GM23338 (cell line): ENCODE measurements around the gene SCN2B. TPM values are rescaled to one million over a fixed set of nuclear protein-coding genes. Genes with fewer than 3 reads are reported as not detected.

Experiments
- ATAC-seq: fragments of 200-7000 bp; cut with Tn5 transposase; 3 replicates; pipeline ENCODE4 v1.9.1; 2020
- DNase-seq: peaks from one replicate; pipeline ENCODE4 v3.0.0-alpha.2; 2015; ENCODE audit warnings: low spot score
- H2AFZ ChIP-seq: fragments of 200-600 bp; sonication (generic); 2 replicates; pipeline ENCODE4 v1.8.0; 2016; ENCODE audit warnings: antibody characterized with exemption, mild to moderate bottlenecking, moderate library complexity
- H3F3A ChIP-seq: fragments of 200-600 bp; sonication (generic); replicated peaks from 2 replicates; pipeline ENCODE4 v1.8.0; 2017; ENCODE audit warnings: antibody characterized with exemption, mixed run types, low read depth
- H3K27ac ChIP-seq: fragments of 200-600 bp; sonication (generic); 2 replicates; pipeline ENCODE4 v1.6.1; 2016; ENCODE audit warnings: low read depth
- H3K27me3 ChIP-seq: fragments of 200-600 bp; sonication (generic); 2 replicates; pipeline ENCODE4 v1.8.0; 2016; ENCODE audit warnings: mild to moderate bottlenecking, mixed run types, moderate library complexity; ENCODE audit not compliant: insufficient read depth
- H3K36me3 ChIP-seq: fragments of 200-600 bp; sonication (generic); 2 replicates; pipeline ENCODE4 v1.8.0; 2016; ENCODE audit warnings: mild to moderate bottlenecking; ENCODE audit not compliant: insufficient read depth
- H3K4me1 ChIP-seq: fragments of 200-600 bp; sonication (generic); 2 replicates; pipeline ENCODE4 v1.8.0; 2016; ENCODE audit warnings: mild to moderate bottlenecking, moderate library complexity; ENCODE audit not compliant: insufficient read depth
- H3K4me2 ChIP-seq: fragments of 200-600 bp; sonication (generic); 2 replicates; pipeline ENCODE4 v1.7.1; 2017; ENCODE audit warnings: mixed run types
- H3K4me3 ChIP-seq: fragments of 200-600 bp; sonication (generic); 2 replicates; pipeline ENCODE4 v1.6.1; 2016; ENCODE audit warnings: mixed run types
- H3K79me2 ChIP-seq: fragments of 200-600 bp; sonication (generic); replicated peaks from 2 replicates; pipeline ENCODE4 v1.8.0; 2017; ENCODE audit warnings: mild to moderate bottlenecking; ENCODE audit not compliant: insufficient read depth
- H3K9me2 ChIP-seq: fragments of 200-600 bp; sonication (generic); 2 replicates; pipeline ENCODE4 v1.8.0; 2017; ENCODE audit not compliant: insufficient read depth
- H4K20me1 ChIP-seq: fragments of 200-600 bp; sonication (generic); replicated peaks from 2 replicates; pipeline ENCODE4 v1.8.0; 2017; ENCODE audit warnings: mild to moderate bottlenecking; ENCODE audit not compliant: insufficient read depth
- H3K27ac Mint-ChIP-seq: 2 replicates; pipeline ENCODE4 v1.8.0; 2020; ENCODE audit warnings: inconsistent platforms, mild to moderate bottlenecking, moderate library complexity, mixed read lengths
- H3K27me3 Mint-ChIP-seq: 3 replicates; pipeline ENCODE4 v1.8.0; 2022; ENCODE audit warnings: low read depth, mild to moderate bottlenecking, moderate library complexity, mixed read lengths, inconsistent platforms; ENCODE audit not compliant: insufficient read depth, poor library complexity
- H3K36me3 Mint-ChIP-seq: 3 replicates; pipeline ENCODE4 v1.8.0; 2021; ENCODE audit warnings: low read depth, mild to moderate bottlenecking, inconsistent platforms, moderate library complexity, mixed read lengths
- H3K4me1 Mint-ChIP-seq: 3 replicates; pipeline ENCODE4 v1.8.0; 2020; ENCODE audit warnings: mild to moderate bottlenecking, inconsistent platforms, mixed read lengths
- H3K4me3 Mint-ChIP-seq: 3 replicates; pipeline ENCODE4 v1.8.0; 2021; ENCODE audit warnings: moderate library complexity, mild to moderate bottlenecking, inconsistent platforms, mixed read lengths
- H3K9me3 Mint-ChIP-seq: 3 replicates; pipeline ENCODE4 v1.8.0; 2020; ENCODE audit warnings: moderate library complexity, mild to moderate bottlenecking, inconsistent platforms, mixed read lengths
- CREB1 ChIP-seq: fragments of 250-450 bp; sonication (Bioruptor Pico); IDR thresholded peaks from 2 replicates; pipeline ENCODE4 v1.5.0; 2020; ENCODE audit warnings: low read depth, mild to moderate bottlenecking, moderate library complexity
- EZH2 ChIP-seq: fragments of 200-600 bp; sonication (generic); IDR thresholded peaks from one replicate; pipeline ENCODE4 v1.8.0; 2017; ENCODE audit warnings: antibody characterized with exemption, mild to moderate bottlenecking, low read depth; ENCODE audit not compliant: unreplicated experiment
- JUNB ChIP-seq: IDR thresholded peaks from one replicate; pipeline ENCODE4 v1.6.1; 2016; ENCODE audit warnings: antibody characterized with exemption; ENCODE audit not compliant: unreplicated experiment
- POLR2AphosphoS5 ChIP-seq: IDR thresholded peaks from 2 replicates; pipeline ENCODE4 v1.6.1; 2016; ENCODE audit warnings: antibody characterized with exemption, low read depth
- STAT1 ChIP-seq: IDR thresholded peaks from one replicate; pipeline ENCODE4 v1.6.1; 2016; ENCODE audit warnings: antibody characterized with exemption; ENCODE audit not compliant: unreplicated experiment
- ZNF114 ChIP-seq: fragments of 250-450 bp; sonication (Bioruptor Pico); IDR thresholded peaks from 2 replicates; pipeline ENCODE4 v1.5.0; 2020; ENCODE audit warnings: mild to moderate bottlenecking, moderate library complexity
- ZNF331 ChIP-seq: fragments of 250-450 bp; sonication (Bioruptor Pico); IDR thresholded peaks from 2 replicates; pipeline ENCODE4 v1.5.0; 2020; ENCODE audit warnings: low read depth, mild to moderate bottlenecking, moderate library complexity
- polyA plus RNA-seq: library from polyadenylated mRNA; unstranded; fragments of >200 nt; fragmentation: Nextera tagmentation; extraction: Ambion mirVana; gene quantifications from 2 replicates; pipeline ENCODE4 v1.2.1, GENCODE V29; 2016
- total RNA-seq: library from RNA; depleted of rRNA; stranded (reverse); fragments of >200 nt; shearing (Covaris generic); gene quantifications from 2 replicates; pipeline ENCODE4 v1.2.3, GENCODE V29; 2014
- TF ChIP-seq, protein P1 (sequence below): fragments of 250-450 bp; sonication (Bioruptor Pico); IDR thresholded peaks from 2 replicates; pipeline ENCODE4 v1.5.0; 2020; ENCODE audit warnings: mild to moderate bottlenecking, moderate library complexity
- TF ChIP-seq, protein P2 (sequence below): IDR thresholded peaks from 2 replicates; pipeline ENCODE4 v1.6.1; 2016; ENCODE audit warnings: antibody characterized with exemption
- TF ChIP-seq, protein P3 (sequence below), 2 experiments: fragments of 200-600 bp in 1 of 2; sonication (generic) in 1 of 2; conservative IDR thresholded peaks; 2 replicates each; pipeline versions ENCODE4 v1.5.1 to v1.6.1; 2016 to 2017; ENCODE audit warnings: antibody characterized with exemption in 2 of 2, low read depth in 2 of 2, mild to moderate bottlenecking in 2 of 2, moderate library complexity in 1 of 2
- TF ChIP-seq, protein P4 (sequence below): IDR thresholded peaks from one replicate; pipeline ENCODE4 v1.6.1; 2018; ENCODE audit warnings: antibody characterized with exemption; ENCODE audit not compliant: unreplicated experiment

SCN2B gene
- total and polyA plus RNA-seq, 2 experiments from 2014 or later: 0.03 TPM; not detected in 1

DNA sequence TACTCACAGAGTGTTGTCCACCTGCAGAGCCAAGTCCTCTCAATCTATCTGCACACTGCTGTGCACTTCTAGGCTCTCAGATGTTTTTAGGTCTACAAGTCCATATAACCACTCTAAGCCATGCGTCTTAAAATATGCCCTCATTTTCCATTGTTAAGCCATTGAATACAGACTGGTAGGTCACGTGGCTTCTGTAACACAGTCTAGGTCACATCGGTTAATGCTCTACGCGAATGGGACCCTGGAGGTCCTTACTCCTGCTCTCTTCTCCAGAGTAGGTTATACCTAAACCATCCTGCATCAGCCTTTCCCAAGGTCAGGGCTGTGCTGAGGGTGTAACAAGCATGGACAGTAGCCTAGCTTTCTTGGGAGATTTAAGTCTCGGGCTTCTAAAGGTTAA is 47.6 kb upstream of the SCN2B start:
- H3K4me1 Mint-ChIP-seq: no peaks in the 10 kb centered on the region; the same call in 2 of the 3 replicates
- ATAC-seq (no peak), DNase-seq (no peak)
- Histone ChIP-seq H4K20me1 (no peaks in the 10 kb centered on the region), H3F3A (no peaks in the 10 kb centered on the region), H3K9me2 (no peaks in the 10 kb centered on the region), H3K27ac (no peak overlapping the region), H3K79me2 (no peaks in the 10 kb centered on the region), H3K4me2 (no peak overlapping the region), H3K4me3 (no peak overlapping the region), H3K4me1 (no peaks in the 10 kb centered on the region), H2AFZ (no peak overlapping the region), H3K27me3 (no peaks in the 10 kb centered on the region), H3K36me3 (no peaks in the 10 kb centered on the region)
- H3K27ac Mint-ChIP-seq: no peak overlapping the region
- TF ChIP-seq, protein P1, sequence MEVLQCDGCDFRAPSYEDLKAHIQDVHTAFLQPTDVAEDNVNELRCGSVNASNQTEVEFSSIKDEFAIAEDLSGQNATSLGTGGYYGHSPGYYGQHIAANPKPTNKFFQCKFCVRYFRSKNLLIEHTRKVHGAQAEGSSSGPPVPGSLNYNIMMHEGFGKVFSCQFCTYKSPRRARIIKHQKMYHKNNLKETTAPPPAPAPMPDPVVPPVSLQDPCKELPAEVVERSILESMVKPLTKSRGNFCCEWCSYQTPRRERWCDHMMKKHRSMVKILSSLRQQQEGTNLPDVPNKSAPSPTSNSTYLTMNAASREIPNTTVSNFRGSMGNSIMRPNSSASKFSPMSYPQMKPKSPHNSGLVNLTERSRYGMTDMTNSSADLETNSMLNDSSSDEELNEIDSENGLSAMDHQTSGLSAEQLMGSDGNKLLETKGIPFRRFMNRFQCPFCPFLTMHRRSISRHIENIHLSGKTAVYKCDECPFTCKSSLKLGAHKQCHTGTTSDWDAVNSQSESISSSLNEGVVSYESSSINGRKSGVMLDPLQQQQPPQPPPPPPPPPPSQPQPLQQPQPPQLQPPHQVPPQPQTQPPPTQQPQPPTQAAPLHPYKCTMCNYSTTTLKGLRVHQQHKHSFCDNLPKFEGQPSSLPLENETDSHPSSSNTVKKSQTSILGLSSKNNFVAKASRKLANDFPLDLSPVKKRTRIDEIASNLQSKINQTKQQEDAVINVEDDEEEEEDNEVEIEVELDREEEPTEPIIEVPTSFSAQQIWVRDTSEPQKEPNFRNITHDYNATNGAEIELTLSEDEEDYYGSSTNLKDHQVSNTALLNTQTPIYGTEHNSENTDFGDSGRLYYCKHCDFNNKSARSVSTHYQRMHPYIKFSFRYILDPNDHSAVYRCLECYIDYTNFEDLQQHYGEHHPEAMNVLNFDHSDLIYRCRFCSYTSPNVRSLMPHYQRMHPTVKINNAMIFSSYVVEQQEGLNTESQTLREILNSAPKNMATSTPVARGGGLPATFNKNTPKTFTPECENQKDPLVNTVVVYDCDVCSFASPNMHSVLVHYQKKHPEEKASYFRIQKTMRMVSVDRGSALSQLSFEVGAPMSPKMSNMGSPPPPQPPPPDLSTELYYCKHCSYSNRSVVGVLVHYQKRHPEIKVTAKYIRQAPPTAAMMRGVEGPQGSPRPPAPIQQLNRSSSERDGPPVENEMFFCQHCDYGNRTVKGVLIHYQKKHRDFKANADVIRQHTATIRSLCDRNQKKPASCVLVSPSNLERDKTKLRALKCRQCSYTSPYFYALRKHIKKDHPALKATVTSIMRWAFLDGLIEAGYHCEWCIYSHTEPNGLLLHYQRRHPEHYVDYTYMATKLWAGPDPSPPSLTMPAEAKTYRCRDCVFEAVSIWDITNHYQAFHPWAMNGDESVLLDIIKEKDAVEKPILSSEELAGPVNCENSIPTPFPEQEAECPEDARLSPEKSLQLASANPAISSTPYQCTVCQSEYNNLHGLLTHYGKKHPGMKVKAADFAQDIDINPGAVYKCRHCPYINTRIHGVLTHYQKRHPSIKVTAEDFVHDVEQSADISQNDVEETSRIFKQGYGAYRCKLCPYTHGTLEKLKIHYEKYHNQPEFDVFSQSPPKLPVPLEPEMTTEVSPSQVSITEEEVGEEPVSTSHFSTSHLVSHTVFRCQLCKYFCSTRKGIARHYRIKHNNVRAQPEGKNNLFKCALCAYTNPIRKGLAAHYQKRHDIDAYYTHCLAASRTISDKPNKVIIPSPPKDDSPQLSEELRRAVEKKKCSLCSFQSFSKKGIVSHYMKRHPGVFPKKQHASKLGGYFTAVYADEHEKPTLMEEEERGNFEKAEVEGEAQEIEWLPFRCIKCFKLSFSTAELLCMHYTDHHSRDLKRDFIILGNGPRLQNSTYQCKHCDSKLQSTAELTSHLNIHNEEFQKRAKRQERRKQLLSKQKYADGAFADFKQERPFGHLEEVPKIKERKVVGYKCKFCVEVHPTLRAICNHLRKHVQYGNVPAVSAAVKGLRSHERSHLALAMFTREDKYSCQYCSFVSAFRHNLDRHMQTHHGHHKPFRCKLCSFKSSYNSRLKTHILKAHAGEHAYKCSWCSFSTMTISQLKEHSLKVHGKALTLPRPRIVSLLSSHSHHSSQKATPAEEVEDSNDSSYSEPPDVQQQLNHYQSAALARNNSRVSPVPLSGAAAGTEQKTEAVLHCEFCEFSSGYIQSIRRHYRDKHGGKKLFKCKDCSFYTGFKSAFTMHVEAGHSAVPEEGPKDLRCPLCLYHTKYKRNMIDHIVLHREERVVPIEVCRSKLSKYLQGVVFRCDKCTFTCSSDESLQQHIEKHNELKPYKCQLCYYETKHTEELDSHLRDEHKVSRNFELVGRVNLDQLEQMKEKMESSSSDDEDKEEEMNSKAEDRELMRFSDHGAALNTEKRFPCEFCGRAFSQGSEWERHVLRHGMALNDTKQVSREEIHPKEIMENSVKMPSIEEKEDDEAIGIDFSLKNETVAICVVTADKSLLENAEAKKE: no peak
- no peak for TF ChIP-seq STAT1
- no peak for TF ChIP-seq ZNF331 (CRISPR knock-in tag)
- no peak for TF ChIP-seq EZH2
- TF ChIP-seq, protein P2, sequence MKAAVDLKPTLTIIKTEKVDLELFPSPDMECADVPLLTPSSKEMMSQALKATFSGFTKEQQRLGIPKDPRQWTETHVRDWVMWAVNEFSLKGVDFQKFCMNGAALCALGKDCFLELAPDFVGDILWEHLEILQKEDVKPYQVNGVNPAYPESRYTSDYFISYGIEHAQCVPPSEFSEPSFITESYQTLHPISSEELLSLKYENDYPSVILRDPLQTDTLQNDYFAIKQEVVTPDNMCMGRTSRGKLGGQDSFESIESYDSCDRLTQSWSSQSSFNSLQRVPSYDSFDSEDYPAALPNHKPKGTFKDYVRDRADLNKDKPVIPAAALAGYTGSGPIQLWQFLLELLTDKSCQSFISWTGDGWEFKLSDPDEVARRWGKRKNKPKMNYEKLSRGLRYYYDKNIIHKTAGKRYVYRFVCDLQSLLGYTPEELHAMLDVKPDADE: no peak
- TF ChIP-seq POLR2AphosphoS5: no peak
- TF ChIP-seq CREB1: no peak
- TF ChIP-seq ZNF114 (CRISPR knock-in tag): no peak
- TF ChIP-seq, protein P3, sequence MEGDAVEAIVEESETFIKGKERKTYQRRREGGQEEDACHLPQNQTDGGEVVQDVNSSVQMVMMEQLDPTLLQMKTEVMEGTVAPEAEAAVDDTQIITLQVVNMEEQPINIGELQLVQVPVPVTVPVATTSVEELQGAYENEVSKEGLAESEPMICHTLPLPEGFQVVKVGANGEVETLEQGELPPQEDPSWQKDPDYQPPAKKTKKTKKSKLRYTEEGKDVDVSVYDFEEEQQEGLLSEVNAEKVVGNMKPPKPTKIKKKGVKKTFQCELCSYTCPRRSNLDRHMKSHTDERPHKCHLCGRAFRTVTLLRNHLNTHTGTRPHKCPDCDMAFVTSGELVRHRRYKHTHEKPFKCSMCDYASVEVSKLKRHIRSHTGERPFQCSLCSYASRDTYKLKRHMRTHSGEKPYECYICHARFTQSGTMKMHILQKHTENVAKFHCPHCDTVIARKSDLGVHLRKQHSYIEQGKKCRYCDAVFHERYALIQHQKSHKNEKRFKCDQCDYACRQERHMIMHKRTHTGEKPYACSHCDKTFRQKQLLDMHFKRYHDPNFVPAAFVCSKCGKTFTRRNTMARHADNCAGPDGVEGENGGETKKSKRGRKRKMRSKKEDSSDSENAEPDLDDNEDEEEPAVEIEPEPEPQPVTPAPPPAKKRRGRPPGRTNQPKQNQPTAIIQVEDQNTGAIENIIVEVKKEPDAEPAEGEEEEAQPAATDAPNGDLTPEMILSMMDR (conservative IDR thresholded peaks at IDR 0.05; ENCODE audit: low read depth in 2 of 2): no peak
- no peak for TF ChIP-seq JUNB
- TF ChIP-seq, protein P4, sequence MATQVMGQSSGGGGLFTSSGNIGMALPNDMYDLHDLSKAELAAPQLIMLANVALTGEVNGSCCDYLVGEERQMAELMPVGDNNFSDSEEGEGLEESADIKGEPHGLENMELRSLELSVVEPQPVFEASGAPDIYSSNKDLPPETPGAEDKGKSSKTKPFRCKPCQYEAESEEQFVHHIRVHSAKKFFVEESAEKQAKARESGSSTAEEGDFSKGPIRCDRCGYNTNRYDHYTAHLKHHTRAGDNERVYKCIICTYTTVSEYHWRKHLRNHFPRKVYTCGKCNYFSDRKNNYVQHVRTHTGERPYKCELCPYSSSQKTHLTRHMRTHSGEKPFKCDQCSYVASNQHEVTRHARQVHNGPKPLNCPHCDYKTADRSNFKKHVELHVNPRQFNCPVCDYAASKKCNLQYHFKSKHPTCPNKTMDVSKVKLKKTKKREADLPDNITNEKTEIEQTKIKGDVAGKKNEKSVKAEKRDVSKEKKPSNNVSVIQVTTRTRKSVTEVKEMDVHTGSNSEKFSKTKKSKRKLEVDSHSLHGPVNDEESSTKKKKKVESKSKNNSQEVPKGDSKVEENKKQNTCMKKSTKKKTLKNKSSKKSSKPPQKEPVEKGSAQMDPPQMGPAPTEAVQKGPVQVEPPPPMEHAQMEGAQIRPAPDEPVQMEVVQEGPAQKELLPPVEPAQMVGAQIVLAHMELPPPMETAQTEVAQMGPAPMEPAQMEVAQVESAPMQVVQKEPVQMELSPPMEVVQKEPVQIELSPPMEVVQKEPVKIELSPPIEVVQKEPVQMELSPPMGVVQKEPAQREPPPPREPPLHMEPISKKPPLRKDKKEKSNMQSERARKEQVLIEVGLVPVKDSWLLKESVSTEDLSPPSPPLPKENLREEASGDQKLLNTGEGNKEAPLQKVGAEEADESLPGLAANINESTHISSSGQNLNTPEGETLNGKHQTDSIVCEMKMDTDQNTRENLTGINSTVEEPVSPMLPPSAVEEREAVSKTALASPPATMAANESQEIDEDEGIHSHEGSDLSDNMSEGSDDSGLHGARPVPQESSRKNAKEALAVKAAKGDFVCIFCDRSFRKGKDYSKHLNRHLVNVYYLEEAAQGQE: no peak
- no peaks in the 10 kb centered on the region for H3K9me3 Mint-ChIP-seq
- no peak overlapping the region for H3K4me3 Mint-ChIP-seq
- H3K36me3 Mint-ChIP-seq: no peaks in the 10 kb centered on the region
- H3K27me3 Mint-ChIP-seq: no peaks in the 10 kb centered on the region
